CD4-positive, alpha-beta T cell treated with Interleukin-17A for 4 hours (primary cell): ENCODE measurements around the gene MTF1.
"Not testable (repeated sequence)": the region's sequence is repeated elsewhere in the genome, so short reads cannot be mapped to it uniquely, and the experiment has no call there.

Source experiments
- DNase-seq: peaks from one replicate; pipeline ENCODE4 v3.0.0-alpha.2; 2020; ENCODE audit warnings: mixed read lengths

The MTF1 gene

DNA sequence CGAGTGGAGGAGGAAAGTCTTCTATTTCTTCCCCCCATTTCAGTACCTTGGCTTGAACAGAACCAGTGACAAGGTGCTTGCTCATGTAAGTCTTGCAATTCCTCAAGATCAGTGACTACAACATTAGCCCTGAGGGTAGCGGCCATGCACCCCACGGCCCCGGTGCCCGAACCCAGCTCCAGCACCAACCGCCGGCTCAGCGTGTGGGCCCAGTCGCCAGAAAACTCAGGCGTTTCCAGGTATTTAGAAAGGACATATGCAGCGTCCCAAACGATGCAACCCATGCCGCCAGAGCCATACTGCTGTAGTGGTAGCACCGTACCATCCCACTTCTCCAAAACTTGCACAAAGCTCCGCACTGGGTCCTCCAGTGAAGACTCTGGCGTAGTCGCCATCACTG is 76.9 kb downstream of the MTF1 start:
- no peak for DNase-seq

GRCh38 chr1:37778654-37779053 is 80.7 kb downstream of the MTF1 start:
- DNase-seq: no peak

- DNase-seq: no peak
These were observed 82.4 kb downstream of the MTF1 start for GRCh38 chr1:37776946-37777516.

DNA sequence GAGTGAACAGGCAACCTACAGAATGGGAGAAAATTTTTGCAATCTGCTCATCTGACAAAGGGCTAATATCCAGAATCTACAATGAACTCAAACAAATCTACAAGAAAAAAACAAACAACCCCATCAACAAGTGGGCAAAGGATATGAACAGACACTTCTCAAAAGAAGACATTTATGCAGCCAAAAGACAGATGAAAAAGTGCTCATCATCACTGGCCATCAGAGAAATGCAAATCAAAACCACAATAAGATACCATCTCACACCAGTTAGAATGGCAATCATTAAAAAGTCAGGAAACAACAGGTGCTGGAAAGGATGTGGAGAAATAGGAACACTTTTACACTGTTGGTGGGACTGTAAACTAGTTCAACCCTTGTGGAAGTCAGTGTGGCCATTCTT is 88.0 kb downstream of the MTF1 start:
- not testable (repeated sequence) for DNase-seq

DNA sequence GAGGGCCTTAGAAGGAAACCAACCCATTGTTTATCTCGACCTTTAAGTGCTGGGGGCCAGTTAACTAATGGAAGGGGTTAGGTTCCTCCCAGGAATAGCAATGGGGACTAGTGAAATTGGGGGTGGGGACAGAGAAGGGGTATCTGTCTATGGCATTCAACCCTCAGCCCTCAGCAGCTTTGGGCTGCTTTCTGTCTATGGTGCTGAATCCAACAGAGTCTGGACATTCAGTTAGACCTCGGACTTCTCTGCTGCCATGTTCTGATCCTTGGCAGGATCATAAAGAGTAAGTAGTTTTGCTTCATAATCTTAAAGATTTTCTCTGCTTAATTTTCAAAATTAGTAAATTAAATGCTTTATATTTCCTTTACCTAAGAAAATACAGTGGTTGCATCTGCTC is 91.9 kb downstream of the MTF1 start:
- DNase-seq: no peak

- no peak for DNase-seq
These were observed 93.3 kb downstream of the MTF1 start for GRCh38 chr1:37765916-37766664.

DNA sequence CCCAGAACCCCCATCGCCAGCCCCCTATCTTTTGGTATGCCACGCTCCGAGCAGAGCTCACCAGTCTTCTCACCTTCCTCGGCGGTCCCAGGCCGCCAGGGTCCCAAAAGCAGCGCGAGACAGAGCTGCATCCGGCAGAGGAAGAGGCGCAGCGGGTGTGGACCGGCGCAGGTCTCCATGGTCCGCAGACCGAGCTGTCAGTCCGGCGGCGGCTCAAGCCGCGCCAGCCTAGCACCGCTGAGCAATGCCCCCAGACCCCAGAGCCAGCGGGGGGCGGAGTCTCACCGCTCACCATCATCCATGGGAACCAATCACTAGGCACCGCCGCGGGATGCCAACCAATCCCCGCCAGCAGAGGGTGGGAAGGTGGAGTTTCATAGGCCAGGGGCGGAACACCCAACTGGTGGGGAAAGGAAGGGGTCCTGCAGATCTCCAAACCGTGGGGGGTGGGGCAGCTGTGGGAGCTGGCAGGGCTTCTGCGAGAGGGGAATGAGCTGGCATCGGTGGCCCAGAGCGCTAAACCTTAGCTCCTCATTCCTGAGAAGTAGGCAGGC is 94.4 kb downstream of the MTF1 start, which contains the start of gene EPHA10:
Gene EPHA10, minus strand, starts transcription at position 233 of the 554 bp plus-strand sequence. Its CDS starts 54 bp downstream, at position 179.
- DNase-seq: no peak

DNA sequence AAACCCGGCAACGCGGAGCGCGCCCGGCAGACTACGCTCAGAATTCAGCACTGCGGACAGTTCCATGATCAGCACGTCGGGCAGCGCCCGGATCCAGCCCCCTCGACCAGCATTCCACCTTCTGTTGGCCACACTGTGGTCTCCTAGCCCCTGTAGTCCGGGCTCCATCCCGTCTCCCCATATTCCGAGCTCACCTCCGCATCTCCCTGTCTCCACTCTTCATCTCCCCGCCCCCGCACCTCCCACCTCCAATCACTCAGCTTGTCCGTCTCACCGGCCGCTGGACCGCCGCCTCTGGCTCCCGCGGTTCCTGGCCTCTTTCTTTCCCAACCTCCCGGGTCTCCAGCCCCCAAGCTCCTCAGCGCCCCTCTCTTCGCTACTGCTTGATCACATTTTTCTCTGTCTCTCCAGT is 95.0 kb downstream of the MTF1 start:
- DNase-seq: peak; percentile 9

GRCh38 chr1:37763791-37764413 is 95.5 kb downstream of the MTF1 start:
- DNase-seq: no peak

DNA sequence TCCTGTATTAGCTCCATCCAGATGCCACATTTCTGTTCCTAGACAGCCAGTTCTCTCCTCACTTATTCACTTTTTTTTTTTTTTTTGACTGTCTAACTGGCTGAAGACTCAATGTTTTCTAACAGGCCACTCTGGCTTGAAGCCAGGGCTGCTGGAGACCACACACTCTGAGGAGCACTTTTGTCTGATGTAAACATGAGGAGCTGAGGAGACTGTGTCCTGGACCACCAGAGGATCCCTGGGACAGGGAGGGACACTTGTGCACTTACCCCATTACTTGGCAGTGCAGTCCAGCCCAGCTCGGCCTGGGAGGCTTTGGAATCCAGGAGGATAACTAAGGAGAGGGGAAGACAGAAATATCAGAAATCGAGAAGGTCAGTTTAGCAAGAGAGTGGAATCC is 96.9 kb downstream of the MTF1 start:
- DNase-seq: no peak

DNA sequence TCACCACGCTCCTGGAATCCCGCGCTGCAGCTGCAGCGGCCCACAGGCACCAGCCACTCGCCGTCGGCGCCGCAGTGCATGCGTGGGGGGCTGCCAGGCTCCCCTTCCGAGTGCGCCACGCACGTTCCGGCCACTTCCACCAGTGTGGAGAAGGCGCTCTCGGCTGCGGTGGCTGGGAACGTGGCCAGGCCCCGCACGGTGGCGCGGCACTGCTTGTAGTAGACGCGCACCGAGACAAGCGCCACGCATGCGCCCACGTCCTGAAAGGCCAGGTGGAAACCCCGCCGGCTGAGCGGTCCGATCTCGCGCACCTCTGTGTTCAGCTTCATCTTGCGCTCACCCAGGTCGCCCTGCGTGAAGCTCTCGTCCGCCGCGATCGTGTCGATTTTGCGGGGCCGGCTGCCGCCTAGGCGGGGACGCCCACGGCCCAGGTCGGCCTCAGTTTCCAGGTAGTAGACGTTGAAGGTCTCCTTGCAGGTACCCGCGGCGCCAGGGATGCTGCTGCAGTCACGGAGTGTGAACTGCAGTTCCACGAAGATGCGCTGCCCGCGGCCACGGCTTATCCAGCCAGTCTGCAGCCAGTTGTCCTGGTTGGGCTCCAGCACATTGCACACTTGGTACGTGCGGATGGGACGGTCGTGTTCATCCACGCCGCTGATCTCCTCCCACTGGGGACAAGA is 97.8 kb downstream of the MTF1 start:
- no peak for DNase-seq
